Fibroblast of pulmonary artery (primary cell): ENCODE measurements around the gene KIF13A.
"Not testable (repeated sequence)": the region's sequence is repeated elsewhere in the genome, so short reads cannot be mapped to it uniquely, and the experiment has no call there.

Experiments
- DNase-seq: peaks from one replicate; pipeline ENCODE4 v3.0.0-alpha.2; 2010; ENCODE audit warnings: low read depth
- H3K4me3 ChIP-seq: replicated peaks from 2 replicates; pipeline ENCODE4 v1.5.1; 2011; ENCODE audit warnings: low read depth, mild to moderate bottlenecking, control low read depth, low read length, moderate library complexity
- TF ChIP-seq, protein P1 (sequence below): IDR thresholded peaks from 2 replicates; pipeline ENCODE4 v1.5.1; 2011; ENCODE audit warnings: mild to moderate bottlenecking, control low read depth, low read length, inconsistent platforms; ENCODE audit errors: missing control alignments

Gene KIF13A

GRCh38 chr6:17890309-17890708, 97.1 kb downstream of the KIF13A start:
- TF ChIP-seq, protein P1, sequence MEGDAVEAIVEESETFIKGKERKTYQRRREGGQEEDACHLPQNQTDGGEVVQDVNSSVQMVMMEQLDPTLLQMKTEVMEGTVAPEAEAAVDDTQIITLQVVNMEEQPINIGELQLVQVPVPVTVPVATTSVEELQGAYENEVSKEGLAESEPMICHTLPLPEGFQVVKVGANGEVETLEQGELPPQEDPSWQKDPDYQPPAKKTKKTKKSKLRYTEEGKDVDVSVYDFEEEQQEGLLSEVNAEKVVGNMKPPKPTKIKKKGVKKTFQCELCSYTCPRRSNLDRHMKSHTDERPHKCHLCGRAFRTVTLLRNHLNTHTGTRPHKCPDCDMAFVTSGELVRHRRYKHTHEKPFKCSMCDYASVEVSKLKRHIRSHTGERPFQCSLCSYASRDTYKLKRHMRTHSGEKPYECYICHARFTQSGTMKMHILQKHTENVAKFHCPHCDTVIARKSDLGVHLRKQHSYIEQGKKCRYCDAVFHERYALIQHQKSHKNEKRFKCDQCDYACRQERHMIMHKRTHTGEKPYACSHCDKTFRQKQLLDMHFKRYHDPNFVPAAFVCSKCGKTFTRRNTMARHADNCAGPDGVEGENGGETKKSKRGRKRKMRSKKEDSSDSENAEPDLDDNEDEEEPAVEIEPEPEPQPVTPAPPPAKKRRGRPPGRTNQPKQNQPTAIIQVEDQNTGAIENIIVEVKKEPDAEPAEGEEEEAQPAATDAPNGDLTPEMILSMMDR = no peak
- DNase-seq = no peak
- H3K4me3 ChIP-seq = no peak overlapping the region

GRCh38 chr6:17889777-17890176, 97.7 kb downstream of the KIF13A start:
- H3K4me3 ChIP-seq, DNase-seq: not testable (repeated sequence)

DNA sequence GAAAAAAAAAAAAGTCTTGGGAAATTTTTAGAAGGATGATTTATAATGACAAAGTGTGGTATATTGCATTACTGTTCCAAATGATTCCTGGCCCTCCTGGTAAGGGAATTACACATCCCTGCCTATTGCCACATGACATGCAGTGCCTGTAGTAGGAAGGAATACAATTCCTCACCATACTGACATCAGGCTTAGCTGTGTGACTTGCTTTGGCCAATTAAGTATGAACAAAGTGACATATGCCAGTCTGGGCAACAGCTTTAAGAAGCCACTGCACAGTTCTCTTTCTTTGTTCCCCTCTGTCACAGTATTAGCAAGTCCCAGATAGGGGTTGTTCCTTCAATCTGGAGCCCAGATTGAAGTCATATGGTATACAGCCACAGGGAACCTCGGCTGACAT, 100.5 kb downstream of the KIF13A start:
- H3K4me3 ChIP-seq = no peak overlapping the region
- no peak for DNase-seq
- TF ChIP-seq, protein P1 = no peak

DNA sequence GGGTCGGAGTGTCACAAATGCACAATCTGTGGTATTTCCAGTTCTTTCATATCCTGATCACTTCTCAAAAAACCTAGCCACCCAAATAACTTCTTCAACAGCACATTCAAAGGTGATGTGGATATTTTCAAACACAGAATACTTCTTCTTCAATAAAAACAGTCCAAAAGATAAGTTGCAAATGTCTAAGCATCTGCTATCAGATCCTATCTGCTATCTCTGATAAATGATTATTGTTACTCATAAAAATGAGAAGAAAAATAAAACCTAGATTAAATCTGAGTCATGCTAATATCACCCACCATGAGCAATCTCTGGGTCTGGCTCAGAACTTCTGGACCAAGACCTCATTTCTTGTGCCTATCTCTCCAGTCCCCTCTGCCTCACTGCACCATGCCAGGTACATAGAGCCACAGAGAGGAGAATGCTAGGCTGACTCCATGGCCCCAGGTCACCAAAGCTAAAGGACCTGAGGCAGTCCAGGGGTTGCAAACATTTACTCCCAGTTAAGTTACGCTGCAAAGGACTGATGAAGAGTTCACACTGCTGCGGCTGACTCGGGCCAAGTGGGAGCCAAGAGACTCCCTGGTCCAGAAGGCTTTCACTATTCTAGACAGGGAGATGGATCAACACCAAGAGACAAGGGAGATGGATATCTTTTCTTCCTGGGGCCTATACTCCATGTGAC, 101.4 kb downstream of the KIF13A start:
- DNase-seq = no peak
- TF ChIP-seq, protein P1 = no peak
- H3K4me3 ChIP-seq = no peak overlapping the region

DNA sequence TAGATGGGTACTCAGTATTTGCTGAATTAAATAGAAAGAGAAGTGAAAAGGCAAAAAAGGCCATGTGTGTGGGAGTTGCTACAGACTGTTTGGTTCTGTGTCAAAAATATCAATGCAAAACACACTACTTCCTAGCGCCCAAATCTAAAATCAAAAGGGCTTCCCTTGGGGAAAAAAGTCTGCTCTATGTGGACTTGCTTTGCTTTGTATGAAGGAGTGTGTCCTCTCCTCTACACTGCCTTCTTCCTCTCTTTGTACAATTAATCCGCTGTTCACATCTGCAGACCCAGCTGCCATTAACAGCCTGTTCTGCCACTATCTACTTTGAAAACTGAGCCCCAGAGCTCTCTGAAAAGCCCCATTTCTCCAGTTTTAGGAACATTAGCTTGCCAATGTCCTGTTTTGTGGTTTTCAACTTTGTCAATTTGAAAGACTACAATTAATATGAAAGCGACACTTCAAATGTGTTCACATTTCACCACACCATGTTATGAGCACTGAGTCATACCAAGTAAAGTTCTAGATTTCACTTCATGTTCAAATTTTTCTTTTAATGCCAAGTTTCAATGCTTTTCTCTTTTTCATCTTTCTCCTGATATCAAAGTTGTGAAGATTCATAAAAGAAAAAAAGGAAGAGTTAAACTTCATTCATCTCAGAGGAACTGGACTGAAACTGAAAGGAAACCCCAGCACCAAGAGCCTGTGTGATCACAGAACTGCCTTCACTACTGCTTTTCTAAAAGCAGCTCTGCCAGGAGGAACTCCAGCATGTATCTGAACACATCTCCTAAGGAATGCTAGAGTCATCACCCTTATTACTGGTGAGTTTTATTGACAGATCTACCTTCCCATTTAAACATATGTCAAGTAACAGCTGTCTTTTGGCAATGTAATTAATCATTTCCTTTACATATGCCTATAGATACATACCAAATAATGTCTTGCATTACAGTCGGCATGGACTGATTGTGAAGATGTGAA, 102.6 kb downstream of the KIF13A start:
- H3K4me3 ChIP-seq = no peak overlapping the region
- TF ChIP-seq, protein P1 = no peak
- DNase-seq = no peak

DNA sequence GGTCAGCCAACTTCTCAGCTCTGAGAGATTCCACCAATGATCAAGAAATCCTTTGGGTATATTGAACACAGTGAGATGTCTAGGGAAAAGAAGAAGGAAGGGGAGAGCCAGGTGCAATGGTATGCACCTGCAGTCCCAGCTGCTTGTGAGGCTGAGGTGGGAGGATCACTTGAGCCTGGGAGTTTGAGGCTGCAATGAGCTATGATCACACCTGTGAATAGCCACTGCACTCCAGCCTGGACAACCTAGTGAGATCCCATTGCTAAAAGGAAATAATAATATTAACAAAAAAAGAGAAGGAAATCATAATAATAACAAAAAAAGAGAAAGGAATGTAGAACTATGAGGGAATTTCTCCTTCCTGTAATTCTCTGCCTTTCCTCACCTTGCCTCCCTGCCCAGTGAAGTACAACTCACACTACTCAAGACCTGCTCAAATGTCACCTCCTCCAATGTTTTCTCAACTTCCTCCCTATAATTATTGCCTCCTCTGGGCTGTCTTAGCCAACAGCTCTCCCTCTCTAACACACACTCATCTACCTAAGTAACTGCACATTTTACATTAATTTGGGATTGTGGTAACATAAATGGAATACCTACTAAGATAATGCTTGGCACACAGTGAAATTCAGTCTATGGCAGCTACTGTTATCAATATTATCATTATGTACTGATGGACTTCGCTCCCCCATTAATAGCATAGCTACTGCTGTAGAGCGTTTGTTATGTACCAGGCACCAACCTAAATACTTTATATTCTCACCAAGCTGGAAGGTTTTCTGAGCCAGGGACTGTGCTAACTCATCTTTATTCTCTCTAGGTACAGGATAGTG, 103.6 kb downstream of the KIF13A start:
- TF ChIP-seq, protein P1 = no peak
- DNase-seq = no peak
- no peak overlapping the region for H3K4me3 ChIP-seq
